Neural cell (in vitro differentiated cells): ENCODE results near the gene UCN2. TPM values are rescaled to one million over a fixed set of nuclear protein-coding genes. Genes with fewer than 3 reads are reported as not detected.

Experiments used
- H2AFZ ChIP-seq: fragments of 200-600, 300-800 bp; sonication (generic), shearing (Covaris generic); 2 replicates; pipeline ENCODE4 v1.6.0; 2014; ENCODE audit warnings: low read depth, mild to moderate bottlenecking, antibody characterized with exemption, low read length, moderate library complexity
- H3F3A ChIP-seq: fragments of 200-600 bp; shearing (Covaris generic); 2 replicates; pipeline ENCODE4 v1.6.1; 2016; ENCODE audit warnings: mild to moderate bottlenecking, moderate library complexity, mixed read lengths, antibody characterized with exemption, low read length; ENCODE audit not compliant: insufficient read depth, poor library complexity, severe bottlenecking
- H3K27ac ChIP-seq: fragments of 200-600, 300-800 bp; sonication (generic), shearing (Covaris generic); 2 replicates; pipeline ENCODE4 v1.5.1; 2014; ENCODE audit warnings: mild to moderate bottlenecking, low read length, moderate library complexity
- H3K27me3 ChIP-seq: fragments of 300-800, 200-600 bp; sonication (generic), shearing (Covaris generic); 2 replicates; pipeline ENCODE4 v1.6.0; 2014; ENCODE audit warnings: mild to moderate bottlenecking, low read depth, low read length, moderate library complexity; ENCODE audit not compliant: insufficient read depth
- H3K36me3 ChIP-seq: fragments of 300-800, 200-600 bp; sonication (generic), shearing (Covaris generic); 2 replicates; pipeline ENCODE4 v1.5.1; 2014; ENCODE audit warnings: mild to moderate bottlenecking, antibody characterized with exemption, low read length, moderate library complexity; ENCODE audit not compliant: insufficient read depth
- H3K4me2 ChIP-seq: fragments of 300-800, 200-600 bp; sonication (generic), shearing (Covaris generic); 2 replicates; pipeline ENCODE4 v1.6.0; 2014; ENCODE audit warnings: mild to moderate bottlenecking, low read length
- H3K4me3 ChIP-seq: fragments of 300-800, 200-600 bp; sonication (generic), shearing (Covaris generic); 2 replicates; pipeline ENCODE4 v1.5.1; 2014; ENCODE audit warnings: mild to moderate bottlenecking, low read length, moderate library complexity
- H3K79me2 ChIP-seq: fragments of 200-600 bp; shearing (Covaris generic); replicated peaks from 2 replicates; pipeline ENCODE4 v1.6.0; 2014; ENCODE audit warnings: mild to moderate bottlenecking, low read length, moderate library complexity; ENCODE audit not compliant: insufficient read depth
- H3K9ac ChIP-seq: fragments of 300-800, 200-600 bp; sonication (generic), shearing (Covaris generic); 2 replicates; pipeline ENCODE4 v1.6.1; 2016; ENCODE audit warnings: mild to moderate bottlenecking, low read length, mixed read lengths
- H3K9me2 ChIP-seq: fragments of 200-600 bp; shearing (Covaris generic); 2 replicates; pipeline ENCODE4 v1.6.1; 2016; ENCODE audit warnings: mild to moderate bottlenecking, low read length, mixed read lengths; ENCODE audit not compliant: insufficient read depth
- H3K9me3 ChIP-seq: fragments of 200-600, 300-800 bp; sonication (generic), shearing (Covaris generic); 2 replicates; pipeline ENCODE4 v1.6.1; 2016; ENCODE audit warnings: mild to moderate bottlenecking, mixed run types, low read length, moderate library complexity, mixed read lengths
- H4K20me1 ChIP-seq: fragments of 200-600 bp; shearing (Covaris generic); 2 replicates; pipeline ENCODE4 v1.6.1; 2016; ENCODE audit warnings: mild to moderate bottlenecking, mixed run types; ENCODE audit not compliant: insufficient read depth
- CTCF ChIP-seq: fragments of 450-650 bp; IDR thresholded peaks from 2 replicates; pipeline ENCODE4 v1.5.1; 2014; ENCODE audit warnings: antibody characterized with exemption, mild to moderate bottlenecking, moderate library complexity; ENCODE audit not compliant: poor library complexity, severe bottlenecking
- EP300 ChIP-seq: fragments of 450-650 bp; conservative IDR thresholded peaks from 2 replicates; pipeline ENCODE4 v1.6.1; 2014; ENCODE audit warnings: antibody characterized with exemption, mild to moderate bottlenecking, moderate library complexity; ENCODE audit not compliant: poor library complexity, severe bottlenecking
- EZH2 ChIP-seq: fragments of 200-600, 300-800 bp; shearing (Covaris generic), sonication (generic); IDR thresholded peaks from 2 replicates; pipeline ENCODE4 v1.6.1; 2014; ENCODE audit warnings: antibody characterized with exemption, low read length, borderline replicate concordance, mild to moderate bottlenecking; ENCODE audit not compliant: insufficient read depth, poor library complexity, severe bottlenecking
- MXI1 ChIP-seq: fragments of 450-650 bp; conservative IDR thresholded peaks from 2 replicates; pipeline ENCODE4 v1.6.1; 2014; ENCODE audit warnings: antibody characterized with exemption, mild to moderate bottlenecking; ENCODE audit not compliant: poor library complexity, severe bottlenecking
- POLR2AphosphoS5 ChIP-seq: IDR thresholded peaks from 2 replicates; pipeline ENCODE4 v1.6.1; 2012
- RAD21 ChIP-seq: fragments of 450-650 bp; conservative IDR thresholded peaks from 2 replicates; pipeline ENCODE4 v1.6.1; 2014; ENCODE audit warnings: antibody characterized with exemption, mild to moderate bottlenecking, moderate library complexity
- REST ChIP-seq: IDR thresholded peaks from 2 replicates; pipeline ENCODE4 v1.6.1; 2012; ENCODE audit warnings: borderline replicate concordance
- SMC3 ChIP-seq: fragments of 450-650 bp; conservative IDR thresholded peaks from 2 replicates; pipeline ENCODE4 v1.6.1; 2014; ENCODE audit warnings: antibody characterized with exemption, mild to moderate bottlenecking, moderate library complexity; ENCODE audit not compliant: poor library complexity
- TAF1 ChIP-seq: IDR thresholded peaks from 2 replicates; pipeline ENCODE4 v1.6.1; 2012; ENCODE audit warnings: low read depth
- polyA minus RNA-seq: library from RNA; depleted of rRNA, polyadenylated mRNA; stranded (reverse); fragments of >200 nt; gene quantifications from 2 replicates; pipeline ENCODE4 v1.2.3, GENCODE V29; 2014
- polyA plus RNA-seq: library from polyadenylated mRNA; depleted of rRNA; stranded (reverse); fragments of >200 nt; gene quantifications from 2 replicates; pipeline ENCODE4 v1.2.3, GENCODE V29; 2014

The UCN2 gene
- polyA plus RNA-seq = 0.68 and 2.0 TPM in 2 replicates
- polyA minus RNA-seq = 0.49 and 0.58 TPM in 2 replicates

- no peak within 1 kb of the TSS for H2AFZ ChIP-seq
- TF ChIP-seq MXI1 = no peak
- no peak for TF ChIP-seq SMC3
- no peak for TF ChIP-seq EP300
- no peak for TF ChIP-seq POLR2AphosphoS5
- TF ChIP-seq RAD21 = no peak
- TF ChIP-seq TAF1 = no peak
- TF ChIP-seq CTCF = no peak
- no peak for TF ChIP-seq REST
- TF ChIP-seq EZH2 = no peak
- no peaks in the 10 kb centered on the region for H3K9me2 ChIP-seq
- no peaks in the 10 kb centered on the region for H3K36me3 ChIP-seq
- H3K4me3 ChIP-seq = no peak within 1 kb of the TSS
- no peak within 1 kb of the TSS for H3K27ac ChIP-seq
- H3K4me2 ChIP-seq = no peak within 1 kb of the TSS
- peak within 1 kb of the TSS; percentile 7 for H3K9ac ChIP-seq
- no peaks in the 10 kb centered on the region for H3K27me3 ChIP-seq
- no peaks in the 10 kb centered on the region for H3K9me3 ChIP-seq
- no peaks in the 10 kb centered on the region for H4K20me1 ChIP-seq
- H3K79me2 ChIP-seq = no peaks in the 10 kb centered on the region
- no peaks in the 10 kb centered on the region for H3F3A ChIP-seq
Measured at GRCh38 chr3:48563382-48563918, at the start of gene UCN2. UCN2 (minus strand) TSS chr3:48563781; CDS start chr3:48563124, 657 bp downstream.

GRCh38 chr3:48612309-48612708 lies 48.7 kb upstream of the UCN2 start:
- no peak overlapping the region for H3K4me2 ChIP-seq
- no peaks in the 10 kb centered on the region for H3K9me3 ChIP-seq
- TF ChIP-seq REST (no peak), TAF1 (no peak), EZH2 (no peak), RAD21 (no peak), EP300 (no peak), POLR2AphosphoS5 (no peak), CTCF (no peak), SMC3 (no peak)
- no peaks in the 10 kb centered on the region for H3F3A ChIP-seq
- H4K20me1 ChIP-seq = no peaks in the 10 kb centered on the region
- no peaks in the 10 kb centered on the region for H3K27me3 ChIP-seq
- no peaks in the 10 kb centered on the region for H3K36me3 ChIP-seq
- peaks cover 20% of the 10 kb centered on the region for H3K79me2 ChIP-seq
- H2AFZ ChIP-seq = no peak overlapping the region
- no peak overlapping the region for H3K4me3 ChIP-seq
- H3K9me2 ChIP-seq = no peaks in the 10 kb centered on the region
- H3K27ac ChIP-seq = no peak overlapping the region
- no peak overlapping the region for H3K9ac ChIP-seq
